Right renal pelvis (tissue), 4 donors: ENCODE data around the gene JPH3. TPM values are rescaled to one million over a fixed set of nuclear protein-coding genes. Genes with fewer than 3 reads are reported as not detected.
"Not testable (repeated sequence)": the region's sequence is repeated elsewhere in the genome, so short reads cannot be mapped to it uniquely, and the experiment has no call there.

Experiments used
- DNase-seq, 4 donors: peaks; one replicate each; pipeline ENCODE4 v3.0.0-alpha.2; 2013; ENCODE audit warnings: low read depth in 4 of 4, low spot score in 3 of 4, missing footprints in 1 of 4
- polyA plus RNA-seq, 4 donors: library from polyadenylated mRNA; unstranded; fragments of 120-200 nt; gene quantifications; one replicate each; pipeline ENCODE4 v1.2.1, GENCODE V29; 2013; ENCODE audit not compliant: insufficient read length in 4 of 4

The JPH3 gene
- polyA plus RNA-seq, 4 donors, result 0.53 to 1.3 (median 0.70) TPM

DNA sequence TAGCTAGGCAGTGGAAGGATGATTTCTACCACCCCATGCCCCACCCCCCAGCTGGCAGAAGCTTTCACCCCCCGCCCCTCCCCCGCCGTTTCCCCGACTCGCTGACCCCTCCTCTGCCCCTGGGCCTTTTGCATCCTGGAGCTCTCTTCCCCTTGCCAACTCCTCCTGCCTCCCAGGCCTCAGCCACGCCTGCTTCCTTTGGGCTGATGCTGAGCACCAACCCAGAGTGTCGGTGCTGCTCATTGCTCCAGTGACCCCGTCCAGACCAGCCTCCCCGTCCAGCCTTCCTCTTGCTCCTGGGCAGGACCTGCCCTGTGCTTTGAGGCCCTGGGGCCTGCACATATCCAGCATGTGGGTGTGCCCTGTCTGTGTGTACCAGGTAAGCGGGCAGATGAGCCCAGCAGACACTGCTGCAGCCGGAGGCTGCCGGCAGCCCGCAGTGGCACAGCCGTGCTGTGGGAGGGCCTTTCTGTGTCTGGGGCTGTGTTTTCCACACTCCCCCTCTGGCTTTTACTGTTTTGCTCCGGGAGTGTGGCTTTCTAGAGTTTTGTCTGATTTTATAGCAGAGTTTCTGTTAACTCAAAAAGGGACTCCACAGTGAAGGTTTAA lies 72.9 kb downstream of the JPH3 start:
- no peak for DNase-seq

GRCh38 chr16:87677830-87678229 lies 75.5 kb downstream of the JPH3 start:
- DNase-seq, result no peak

DNA sequence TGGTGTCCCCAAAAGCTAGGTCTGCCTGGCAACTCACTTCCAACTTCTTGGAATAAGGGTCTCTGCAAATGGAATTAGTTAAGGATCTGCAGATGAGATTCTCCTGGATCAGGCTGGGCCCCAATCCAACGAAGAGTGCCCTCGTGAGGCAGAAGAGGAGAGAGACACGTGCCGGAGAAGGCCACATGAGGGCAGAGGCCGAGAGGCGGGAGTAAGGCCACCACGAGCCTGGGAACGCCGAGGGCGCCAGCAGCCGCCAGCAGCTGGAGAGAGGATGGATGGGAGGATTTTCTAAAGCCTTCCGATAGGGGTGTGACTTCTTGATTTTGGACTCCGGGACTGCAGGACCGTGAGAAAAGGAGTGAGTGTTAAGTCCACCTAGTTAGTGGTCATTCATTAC lies 76.3 kb downstream of the JPH3 start:
- no peak for DNase-seq

- DNase-seq, result no peak
Measured at GRCh38 chr16:87679593-87680271, 77.4 kb downstream of the JPH3 start.

GRCh38 chr16:87680272-87680644 lies 78.0 kb downstream of the JPH3 start:
- no peak for DNase-seq

DNA sequence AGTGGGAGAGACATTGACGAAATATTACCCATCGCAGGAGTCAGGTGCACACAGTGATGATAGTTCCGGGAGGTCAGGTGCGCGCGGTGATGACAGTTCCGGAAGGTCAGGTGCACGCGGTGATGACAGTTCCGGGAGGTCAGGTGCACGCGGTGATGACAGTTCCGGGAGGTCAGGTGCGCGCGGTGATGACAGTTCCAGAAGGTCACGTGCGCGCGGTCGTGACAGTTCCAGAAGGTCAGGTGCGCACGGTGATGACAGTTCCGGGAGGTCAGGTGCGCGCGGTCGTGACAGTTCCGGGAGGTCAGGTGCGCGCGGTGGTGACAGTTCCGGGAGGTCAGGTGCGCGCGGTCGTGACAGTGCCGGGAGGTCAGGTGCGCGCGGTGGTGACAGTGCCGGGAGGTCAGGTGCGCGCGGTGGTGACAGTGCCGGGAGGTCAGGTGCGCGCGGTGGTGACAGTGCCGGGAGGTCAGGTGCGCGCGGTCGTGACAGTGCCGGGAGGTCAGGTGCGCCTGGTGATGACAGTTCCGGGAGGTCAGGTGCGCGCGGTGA lies 78.8 kb downstream of the JPH3 start:
- not testable (repeated sequence) for DNase-seq

DNA sequence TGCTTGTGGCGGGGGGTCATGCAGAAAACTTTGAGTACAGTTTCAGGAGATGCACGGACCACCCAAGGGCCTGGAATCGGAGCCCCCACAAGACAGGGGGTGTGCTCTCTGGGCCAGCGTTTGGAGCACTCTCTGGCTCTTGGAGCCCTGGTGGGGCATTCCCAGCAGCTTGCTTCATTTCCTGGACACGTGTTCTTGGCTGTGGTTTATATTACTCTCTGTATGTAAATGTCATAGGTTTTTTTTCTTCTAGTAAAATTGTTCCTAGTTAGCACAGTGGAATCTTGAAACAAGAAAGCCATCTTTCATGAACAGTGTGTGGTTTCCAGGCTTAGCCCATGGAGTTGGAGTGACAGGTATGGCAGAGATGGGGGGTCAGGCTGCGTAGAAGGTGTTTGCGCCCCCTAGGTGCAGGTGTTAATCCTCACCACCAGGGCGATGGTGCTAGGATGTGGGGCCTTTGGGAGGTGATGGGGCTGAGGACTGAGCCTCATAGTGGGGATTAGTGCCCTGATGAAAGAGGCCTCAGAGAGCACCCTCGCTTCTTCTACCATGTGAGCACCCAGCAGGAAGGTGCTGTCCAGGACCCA lies 79.8 kb downstream of the JPH3 start:
- DNase-seq, result no peak

- DNase-seq, result no peak
Measured at GRCh38 chr16:87682852-87683399, 80.6 kb downstream of the JPH3 start.

DNA sequence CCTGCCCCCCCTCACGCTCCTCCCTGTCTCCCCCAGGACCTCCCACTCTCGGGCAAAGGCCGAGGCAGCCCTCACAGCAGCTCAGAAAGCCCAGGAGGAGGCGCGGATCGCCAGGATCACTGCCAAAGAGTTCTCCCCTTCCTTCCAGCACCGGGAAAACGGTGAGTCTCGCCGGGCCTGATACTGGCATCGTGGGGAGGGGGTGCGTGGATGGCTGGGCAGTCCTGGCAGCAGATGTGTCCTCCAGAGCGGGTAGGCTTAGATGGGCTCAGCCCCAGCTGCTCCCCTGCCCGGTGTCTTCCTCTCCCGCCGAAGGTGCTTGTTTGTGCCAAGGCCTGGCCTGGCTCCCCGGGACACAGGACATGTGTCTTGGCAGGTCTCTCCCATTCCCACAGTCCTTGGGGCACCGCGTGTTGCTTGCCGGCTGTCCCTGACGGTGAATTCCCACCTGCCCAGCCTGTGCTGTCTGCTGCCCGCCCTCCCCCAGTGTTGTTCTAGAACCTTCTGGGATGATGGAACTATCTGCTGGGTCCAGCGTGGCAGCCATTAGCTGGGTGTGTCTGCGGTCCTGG lies 81.9 kb downstream of the JPH3 start:
- no peak for DNase-seq

DNA sequence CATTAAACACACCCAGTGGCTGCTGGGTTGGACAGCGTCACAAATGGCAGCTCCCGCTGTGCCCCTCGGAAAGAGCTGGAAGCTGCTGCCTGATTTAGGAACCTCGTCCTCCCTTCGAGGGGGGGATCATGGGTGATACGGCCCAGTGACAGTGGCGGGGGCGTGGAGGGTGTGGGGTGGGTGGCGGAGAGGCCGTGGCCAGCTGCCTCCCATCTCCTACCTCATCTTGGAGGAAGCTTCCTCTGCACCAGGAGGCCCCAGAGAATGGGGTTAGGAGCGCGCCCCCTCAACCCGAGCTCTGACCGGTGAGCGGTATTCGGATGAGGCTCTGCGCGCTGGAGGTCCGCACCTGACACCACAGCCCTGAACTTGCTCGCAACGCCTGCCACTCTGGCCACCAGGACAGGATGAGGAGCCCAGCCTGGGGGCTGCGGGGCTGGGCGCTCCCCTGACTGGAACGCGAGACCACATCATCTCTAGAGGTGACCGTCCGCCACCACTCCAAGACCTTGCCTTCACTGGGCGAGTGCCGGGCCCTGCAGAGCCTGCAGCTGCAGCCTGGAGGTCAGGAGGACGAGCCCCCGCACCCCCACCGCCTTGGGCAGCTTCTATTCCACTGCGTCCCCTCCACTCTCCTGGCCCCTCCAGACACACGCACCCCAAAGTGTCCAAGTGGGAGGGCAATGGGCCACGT lies 82.5 kb downstream of the JPH3 start:
- DNase-seq, result no peak

- DNase-seq, result no peak
Measured at GRCh38 chr16:87685405-87685755, 83.1 kb downstream of the JPH3 start.

- DNase-seq, result no peak
Measured at GRCh38 chr16:87685766-87686165, 83.5 kb downstream of the JPH3 start.

DNA sequence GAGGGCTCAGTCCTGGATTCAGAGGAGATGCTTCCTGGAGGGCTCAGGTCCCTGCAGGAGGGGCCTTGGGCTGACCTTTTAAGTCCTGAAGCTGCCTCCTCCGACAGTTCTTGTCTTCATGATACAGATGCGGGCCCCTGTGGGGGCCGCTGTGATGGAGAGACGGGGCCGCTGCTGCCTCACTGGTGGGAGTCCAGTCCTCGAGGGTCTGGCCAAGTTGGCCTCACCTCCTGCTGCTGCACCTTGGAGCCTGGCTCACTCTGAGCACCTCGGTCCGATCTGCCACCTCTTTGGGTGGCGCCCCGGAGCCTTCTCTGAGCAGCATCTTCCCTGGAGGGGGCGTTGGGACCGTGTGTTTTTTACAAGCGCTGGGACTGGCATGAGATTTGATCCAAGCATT lies 84.4 kb downstream of the JPH3 start:
- DNase-seq, result no peak

- no peak for DNase-seq
Measured at GRCh38 chr16:87687126-87687910, 85.0 kb downstream of the JPH3 start.

DNA sequence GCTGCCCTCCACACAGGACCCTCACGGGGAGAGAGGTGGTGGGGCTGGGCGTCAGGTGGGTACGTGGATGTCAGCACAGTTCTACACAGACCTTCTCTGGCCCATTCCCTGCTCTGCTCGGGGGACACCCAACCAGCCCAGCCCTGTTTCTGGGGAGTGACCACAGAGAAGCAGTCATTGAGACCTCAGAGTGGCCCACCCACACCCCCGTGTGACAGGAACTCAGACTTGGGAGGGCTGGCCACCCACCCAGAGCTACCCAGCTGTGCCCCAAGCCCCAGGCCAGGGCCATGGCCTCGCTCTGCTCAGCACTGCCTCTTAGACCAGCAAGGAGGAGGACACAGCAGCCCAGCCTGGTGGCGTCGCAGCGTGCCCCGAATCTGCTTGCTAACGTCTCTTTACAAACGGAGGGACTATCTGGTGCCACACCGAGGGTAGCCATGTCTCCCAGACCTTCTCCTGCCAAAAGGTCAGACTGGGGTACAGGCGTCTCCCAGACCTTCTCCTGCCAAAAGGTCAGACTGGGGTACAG lies 85.8 kb downstream of the JPH3 start:
- no peak for DNase-seq

- no peak for DNase-seq
Measured at GRCh38 chr16:87688876-87689815, 86.8 kb downstream of the JPH3 start.

GRCh38 chr16:87689956-87690465 lies 87.7 kb downstream of the JPH3 start:
- DNase-seq, result no peak

DNA sequence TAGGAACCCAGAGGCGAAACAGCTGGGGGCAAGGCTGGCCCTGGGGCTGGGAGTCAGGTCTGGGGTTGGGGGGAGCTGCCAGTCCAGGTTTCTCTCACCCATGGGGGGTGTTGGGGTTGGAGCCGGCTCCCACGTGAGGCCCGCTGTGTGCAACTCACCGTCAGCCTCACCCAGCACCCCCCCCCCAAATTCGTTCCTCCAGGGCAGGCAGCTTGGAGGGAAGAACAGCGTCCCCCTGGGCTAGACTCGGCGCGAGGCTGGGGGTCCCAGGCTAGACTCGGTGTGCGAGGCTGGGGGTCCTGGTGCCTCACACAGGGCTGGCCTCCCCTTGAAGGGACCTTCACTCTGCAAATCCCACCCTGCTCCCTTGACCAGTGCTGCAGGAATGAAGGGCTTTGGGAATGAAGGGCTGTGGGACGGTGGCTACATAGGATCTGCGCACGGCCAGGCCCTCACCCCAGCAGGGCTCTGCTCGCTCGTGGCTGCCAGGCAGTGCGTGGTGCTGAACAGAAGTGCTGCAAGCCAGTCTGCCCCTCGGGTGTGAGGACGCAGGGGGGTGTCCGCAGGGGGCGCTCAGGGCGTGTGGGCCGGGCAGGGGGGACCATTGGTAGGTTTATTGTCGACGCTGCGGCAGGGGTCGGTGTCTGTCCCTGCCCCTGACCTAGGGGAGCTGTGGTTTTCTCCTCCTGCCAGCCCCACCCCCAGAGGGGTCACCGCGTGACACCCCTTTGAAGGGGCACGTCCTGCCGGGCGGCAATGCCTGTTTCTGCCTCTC lies 88.8 kb downstream of the JPH3 start:
- no peak for DNase-seq
